Lung (tissue), 12 donors: ENCODE measurements around the gene ADH7. TPM values are rescaled to one million over a fixed set of nuclear protein-coding genes. Genes with fewer than 3 reads are reported as not detected.
A peak's percentile ranks its signal among the peaks of the same experiment; 100 is the strongest.

Experiments
- ATAC-seq: fragments of 200-7000 bp; cut with Tn5 transposase; one replicate; pipeline ENCODE4 v1.9.1; 2020; ENCODE audit warnings: moderate number of reproducible peaks; ENCODE audit not compliant: insufficient read depth, low FRiP score
- DNase-seq, 3 donors: peaks; one replicate each; pipeline ENCODE4 v3.0.0-alpha.2; 2013 to 2017
- H3K27ac ChIP-seq, 2 donors: one replicate each; pipeline ENCODE4 v1.5.1; 2013; ENCODE audit warnings: mild to moderate bottlenecking in 2 of 2, moderate library complexity in 2 of 2, control low read depth in 1 of 2, inconsistent platforms in 1 of 2, low read depth in 1 of 2, low read length in 1 of 2
- H3K27me3 ChIP-seq, 3 donors: one replicate each; pipeline ENCODE4 v1.5.1; 2013; ENCODE audit warnings: low read length in 2 of 3; ENCODE audit not compliant: control insufficient read depth in 3 of 3, insufficient read depth in 3 of 3
- H3K36me3 ChIP-seq, 4 donors: one replicate each; pipeline ENCODE4 v1.5.1; 2013; ENCODE audit warnings: low read length in 4 of 4, mild to moderate bottlenecking in 1 of 4, moderate library complexity in 1 of 4; ENCODE audit not compliant: control insufficient read depth in 4 of 4, insufficient read depth in 4 of 4
- H3K4me1 ChIP-seq, 5 donors: one replicate each; pipeline ENCODE4 v1.5.1; 2013; ENCODE audit warnings: low read length in 5 of 5, mild to moderate bottlenecking in 2 of 5, moderate library complexity in 1 of 5; ENCODE audit not compliant: control insufficient read depth in 5 of 5, insufficient read depth in 5 of 5
- H3K4me3 ChIP-seq: one replicate; pipeline ENCODE4 v1.5.1; 2013; ENCODE audit warnings: mild to moderate bottlenecking, control low read depth, moderate library complexity
- H3K9ac ChIP-seq, 2 donors: one replicate each; pipeline ENCODE4 v1.5.1; 2013; ENCODE audit warnings: low read length in 2 of 2, control low read depth in 1 of 2; ENCODE audit not compliant: insufficient read depth in 1 of 2
- H3K9me3 ChIP-seq, 4 donors: one replicate each; pipeline ENCODE4 v1.5.1; 2013; ENCODE audit warnings: low read length in 3 of 4, mild to moderate bottlenecking in 1 of 4, moderate library complexity in 1 of 4; ENCODE audit not compliant: control insufficient read depth in 4 of 4, insufficient read depth in 3 of 4
- polyA plus RNA-seq, 2 donors: library from polyadenylated mRNA; stranded (reverse); fragments of 200-250 nt; gene quantifications; one replicate each; pipeline ENCODE4 v1.2.1, GENCODE V29; 2013
- total RNA-seq, 2 donors: library from RNA; depleted of rRNA in 1 of 2; stranded (reverse); fragments of >200 nt in 1 of 2; gene quantifications; one replicate each; pipeline ENCODE4 v1.2.1, GENCODE V29; 2014 to 2021
- TF ChIP-seq, protein P1 (sequence below): IDR thresholded peaks from 2 replicates; pipeline ENCODE4 v1.5.1; 2012; ENCODE audit warnings: mild to moderate bottlenecking; ENCODE audit errors: control extremely low read depth, extremely low read depth
- donor health status: control.
- donor health status: control.
- donor health status: Bipolar disorder and iron deficiency.
- donor health status: healthy.
- donor health status: DM: yes; HTN: yes; CAD: no.

Gene ADH7
- total and polyA plus RNA-seq, 4 donors = 0.71 to 5.4 (median 2.9) TPM

DNA sequence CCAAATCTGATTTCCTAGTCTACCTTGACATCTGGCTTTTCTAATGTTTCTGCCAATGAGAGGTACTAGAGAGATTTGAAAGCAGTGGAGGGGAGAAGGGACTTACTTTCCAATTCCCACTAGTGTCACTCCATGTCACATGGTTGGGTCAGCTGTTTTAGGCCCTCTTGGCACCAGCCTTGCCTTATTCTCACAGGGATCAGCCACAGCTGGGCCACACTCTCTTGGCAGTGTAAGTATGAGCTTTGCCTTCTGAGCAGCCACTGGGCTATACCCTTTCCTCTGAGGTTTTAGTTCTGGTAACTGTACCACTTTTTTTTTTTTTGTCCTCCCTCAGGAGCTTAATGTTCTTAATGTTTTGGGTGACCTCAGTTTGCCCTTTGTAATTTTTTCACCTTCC lies 72.4 kb downstream of the ADH7 start:
- H3K27ac ChIP-seq = peak overlapping the region in 1 of 2 donors; percentile 33

More for the DNA sequence above, 72.4 kb downstream of the ADH7 start:
- H3K9ac ChIP-seq = no peak overlapping the region
- H3K4me3 ChIP-seq = no peak overlapping the region
- ATAC-seq = no peak
- peaks cover 0 to 5% (median 0%) of the 10 kb centered on the region in 4 donors for H3K9me3 ChIP-seq
- TF ChIP-seq, protein P1, sequence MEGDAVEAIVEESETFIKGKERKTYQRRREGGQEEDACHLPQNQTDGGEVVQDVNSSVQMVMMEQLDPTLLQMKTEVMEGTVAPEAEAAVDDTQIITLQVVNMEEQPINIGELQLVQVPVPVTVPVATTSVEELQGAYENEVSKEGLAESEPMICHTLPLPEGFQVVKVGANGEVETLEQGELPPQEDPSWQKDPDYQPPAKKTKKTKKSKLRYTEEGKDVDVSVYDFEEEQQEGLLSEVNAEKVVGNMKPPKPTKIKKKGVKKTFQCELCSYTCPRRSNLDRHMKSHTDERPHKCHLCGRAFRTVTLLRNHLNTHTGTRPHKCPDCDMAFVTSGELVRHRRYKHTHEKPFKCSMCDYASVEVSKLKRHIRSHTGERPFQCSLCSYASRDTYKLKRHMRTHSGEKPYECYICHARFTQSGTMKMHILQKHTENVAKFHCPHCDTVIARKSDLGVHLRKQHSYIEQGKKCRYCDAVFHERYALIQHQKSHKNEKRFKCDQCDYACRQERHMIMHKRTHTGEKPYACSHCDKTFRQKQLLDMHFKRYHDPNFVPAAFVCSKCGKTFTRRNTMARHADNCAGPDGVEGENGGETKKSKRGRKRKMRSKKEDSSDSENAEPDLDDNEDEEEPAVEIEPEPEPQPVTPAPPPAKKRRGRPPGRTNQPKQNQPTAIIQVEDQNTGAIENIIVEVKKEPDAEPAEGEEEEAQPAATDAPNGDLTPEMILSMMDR = no peak
- DNase-seq = peak; percentile 19 to 55 (median 36)
- no peaks in the 10 kb centered on the region for H3K27me3 ChIP-seq
- no peaks in the 10 kb centered on the region for H3K36me3 ChIP-seq
- H3K4me1 ChIP-seq = peaks cover 0 to 23% (median 9%) of the 10 kb centered on the region in 5 donors

Other genes starting within 250 kb of the ADH7 start
- gene ADH6, start 216.1 kb downstream of the ADH7 start, total RNA-seq = 1 to 10 TPM in 1 of 2 donors, under 1 TPM in 1; 0.43 to 2.2 TPM
- under 1 TPM; 0.16 to 0.33 TPM for gene ADH6, start 216.1 kb downstream of the ADH7 start, polyA plus RNA-seq
- 1 to 10 TPM in 1 of 2 donors, under 1 TPM in 1; 0.23 to 1.4 TPM for gene ADH1A, start 144.4 kb downstream of the ADH7 start, total RNA-seq
- under 1 TPM in 1 of 2 donors, not detected in 1; 0.06 TPM for gene ADH1A, start 144.4 kb downstream of the ADH7 start, polyA plus RNA-seq
- 1,000 to 10,000 TPM in 1 of 2 donors, 100 to 1,000 TPM in 1; 364 to 1,115 TPM for gene ADH1B, start 113.9 kb downstream of the ADH7 start, total RNA-seq
- gene ADH1B, start 113.9 kb downstream of the ADH7 start, polyA plus RNA-seq = 100 to 1,000 TPM; 106 to 186 TPM
- gene ADH1C, start 82.6 kb downstream of the ADH7 start, total RNA-seq = 1 to 10 TPM; 5.9 to 6.9 TPM
- 10 to 100 TPM in 1 of 2 donors, 1 to 10 TPM in 1; 2.6 to 14.8 TPM for gene ADH1C, start 82.6 kb downstream of the ADH7 start, polyA plus RNA-seq
- not detected for gene C4orf17, start 75.7 kb upstream of the ADH7 start, total RNA-seq
- gene C4orf17, start 75.7 kb upstream of the ADH7 start, polyA plus RNA-seq = not detected
- 10 to 100 TPM in 1 of 2 donors, 1 to 10 TPM in 1; 3.9 to 12.2 TPM for gene TRMT10A, start 128.7 kb upstream of the ADH7 start, total RNA-seq
- gene TRMT10A, start 128.7 kb upstream of the ADH7 start, polyA plus RNA-seq = 1 to 10 TPM; 3.0 to 5.6 TPM
- gene MTTP, start 139.5 kb upstream of the ADH7 start, total RNA-seq = under 1 TPM; 0.40 to 0.57 TPM
- under 1 TPM; 0.04 to 0.10 TPM for gene MTTP, start 139.5 kb upstream of the ADH7 start, polyA plus RNA-seq
- under 1 TPM; 0.03 to 0.06 TPM for gene C4orf54, start 222.5 kb upstream of the ADH7 start, total RNA-seq
- gene C4orf54, start 222.5 kb upstream of the ADH7 start, polyA plus RNA-seq = under 1 TPM; under 0.01 TPM